Glutamatergic neuron (in vitro differentiated cells): Measurements from ENCODE around the gene GREB1L. TPM values are rescaled to one million over a fixed set of nuclear protein-coding genes. Genes with fewer than 3 reads are reported as not detected.

ENCODE experiments used
- DNase-seq: peaks from one replicate; pipeline ENCODE4 v3.0.0; 2022
- H3K27ac Mint-ChIP-seq: one replicate; pipeline ENCODE4 v1.8.0; 2020; ENCODE audit warnings: mild to moderate bottlenecking, mixed read lengths, inconsistent platforms; ENCODE audit not compliant: unreplicated experiment
- H3K27me3 Mint-ChIP-seq: one replicate; pipeline ENCODE4 v1.8.0; 2020; ENCODE audit warnings: mild to moderate bottlenecking, moderate library complexity, mixed read lengths, inconsistent platforms; ENCODE audit not compliant: unreplicated experiment
- H3K36me3 Mint-ChIP-seq: one replicate; pipeline ENCODE4 v1.8.0; 2020; ENCODE audit warnings: mild to moderate bottlenecking, mixed read lengths, inconsistent platforms; ENCODE audit not compliant: unreplicated experiment
- H3K4me1 Mint-ChIP-seq: one replicate; pipeline ENCODE4 v1.8.0; 2020; ENCODE audit warnings: mild to moderate bottlenecking, low read depth, mixed read lengths, inconsistent platforms; ENCODE audit not compliant: unreplicated experiment
- H3K4me3 Mint-ChIP-seq: one replicate; pipeline ENCODE4 v1.8.0; 2020; ENCODE audit warnings: mild to moderate bottlenecking, mixed read lengths, inconsistent platforms; ENCODE audit not compliant: unreplicated experiment
- H3K9me3 Mint-ChIP-seq: one replicate; pipeline ENCODE4 v1.8.0; 2020; ENCODE audit warnings: mild to moderate bottlenecking, moderate library complexity, mixed read lengths, inconsistent platforms; ENCODE audit not compliant: unreplicated experiment
- total RNA-seq: library from RNA; stranded (reverse); fragmentation: NEBNext Ultra II Directional; extraction: Animal tissue kit (Norgen Biotek cat#: 25700); gene quantifications from one replicate; pipeline ENCODE4 v1.2.1, GENCODE V29; 2021; ENCODE audit not compliant: unreplicated experiment
- TF ChIP-seq, protein P1 (sequence below): fragments of 200-600 bp; sonication (generic); IDR thresholded peaks from one replicate; pipeline ENCODE4 v1.5.0; 2021; ENCODE audit not compliant: partially characterized antibody, unreplicated experiment

Gene GREB1L
- total RNA-seq, 1 donor from 2014 or later: 154 TPM

GRCh38 chr18:21458788-21459187 is 216.8 kb downstream of the GREB1L start:
- Mint-ChIP-seq H3K27ac (no peak overlapping the region), H3K4me3 (no peak overlapping the region), H3K9me3 (no peaks in the 10 kb centered on the region), H3K4me1 (no peaks in the 10 kb centered on the region), H3K27me3 (peaks cover 3% of the 10 kb centered on the region), H3K36me3 (peaks cover 3% of the 10 kb centered on the region)
- TF ChIP-seq, protein P1, sequence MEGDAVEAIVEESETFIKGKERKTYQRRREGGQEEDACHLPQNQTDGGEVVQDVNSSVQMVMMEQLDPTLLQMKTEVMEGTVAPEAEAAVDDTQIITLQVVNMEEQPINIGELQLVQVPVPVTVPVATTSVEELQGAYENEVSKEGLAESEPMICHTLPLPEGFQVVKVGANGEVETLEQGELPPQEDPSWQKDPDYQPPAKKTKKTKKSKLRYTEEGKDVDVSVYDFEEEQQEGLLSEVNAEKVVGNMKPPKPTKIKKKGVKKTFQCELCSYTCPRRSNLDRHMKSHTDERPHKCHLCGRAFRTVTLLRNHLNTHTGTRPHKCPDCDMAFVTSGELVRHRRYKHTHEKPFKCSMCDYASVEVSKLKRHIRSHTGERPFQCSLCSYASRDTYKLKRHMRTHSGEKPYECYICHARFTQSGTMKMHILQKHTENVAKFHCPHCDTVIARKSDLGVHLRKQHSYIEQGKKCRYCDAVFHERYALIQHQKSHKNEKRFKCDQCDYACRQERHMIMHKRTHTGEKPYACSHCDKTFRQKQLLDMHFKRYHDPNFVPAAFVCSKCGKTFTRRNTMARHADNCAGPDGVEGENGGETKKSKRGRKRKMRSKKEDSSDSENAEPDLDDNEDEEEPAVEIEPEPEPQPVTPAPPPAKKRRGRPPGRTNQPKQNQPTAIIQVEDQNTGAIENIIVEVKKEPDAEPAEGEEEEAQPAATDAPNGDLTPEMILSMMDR: no peak
- DNase-seq: no peak

DNA sequence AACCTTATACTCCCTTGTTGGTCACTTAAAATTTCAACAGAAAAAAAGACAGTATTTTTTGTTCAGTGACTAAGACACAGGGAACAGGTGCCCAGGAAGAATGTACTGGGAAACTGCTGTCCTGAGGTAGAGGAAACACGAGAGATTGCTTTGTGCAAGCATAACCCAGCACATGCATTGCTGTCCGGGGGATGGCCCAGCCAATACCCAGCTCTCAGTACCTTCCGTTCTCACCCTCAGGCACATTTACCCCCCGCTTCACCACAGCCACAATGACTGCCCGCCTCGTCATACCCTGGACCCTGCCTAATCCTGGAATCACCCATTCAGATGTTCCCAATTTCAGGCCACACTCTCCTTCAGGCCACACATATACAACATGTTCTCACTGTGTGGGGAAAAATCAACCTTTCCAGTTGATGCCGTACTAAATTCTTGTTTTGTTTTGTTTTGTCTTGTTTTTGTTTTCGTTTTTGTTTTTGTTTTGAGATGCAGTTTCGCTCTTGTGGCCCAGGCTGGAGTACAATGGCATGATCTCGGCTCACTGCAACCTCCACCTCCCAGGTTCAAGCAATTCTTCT is 217.8 kb downstream of the GREB1L start:
- H3K4me3 Mint-ChIP-seq: no peak overlapping the region
- TF ChIP-seq, protein P1: no peak
- H3K4me1 Mint-ChIP-seq: no peaks in the 10 kb centered on the region
- H3K9me3 Mint-ChIP-seq: no peaks in the 10 kb centered on the region
- no peak overlapping the region for H3K27ac Mint-ChIP-seq
- DNase-seq: no peak
- peaks cover 3% of the 10 kb centered on the region for H3K36me3 Mint-ChIP-seq
- H3K27me3 Mint-ChIP-seq: peaks cover 3% of the 10 kb centered on the region

GRCh38 chr18:21461460-21461859 is 219.4 kb downstream of the GREB1L start:
- Mint-ChIP-seq H3K27me3 (peaks cover 3% of the 10 kb centered on the region), H3K4me3 (no peak overlapping the region), H3K9me3 (no peaks in the 10 kb centered on the region), H3K4me1 (no peaks in the 10 kb centered on the region), H3K36me3 (peaks cover 3% of the 10 kb centered on the region), H3K27ac (no peak overlapping the region)
- DNase-seq: no peak
- TF ChIP-seq, protein P1: no peak

DNA sequence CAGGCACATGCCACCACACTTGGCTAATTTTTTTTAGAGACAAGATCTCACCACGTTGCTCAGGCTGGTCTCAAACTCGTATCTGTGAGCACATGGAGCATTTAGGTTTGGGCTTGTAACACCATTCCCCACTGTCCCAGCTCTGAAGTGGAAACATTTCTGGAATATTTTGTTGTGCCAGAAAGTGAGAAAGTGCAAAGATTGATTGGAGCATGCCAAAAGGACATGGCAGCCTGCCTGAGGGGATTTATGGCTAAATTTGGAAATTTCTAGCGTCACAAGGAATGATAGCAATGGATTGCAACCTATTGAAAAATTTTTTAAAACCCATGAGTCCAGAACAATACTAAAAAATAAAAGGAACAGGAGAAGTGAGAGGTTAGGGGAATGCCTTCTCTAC is 221.7 kb downstream of the GREB1L start:
- H3K36me3 Mint-ChIP-seq: peaks cover 3% of the 10 kb centered on the region
- no peaks in the 10 kb centered on the region for H3K9me3 Mint-ChIP-seq
- no peak overlapping the region for H3K4me3 Mint-ChIP-seq
- peaks cover 3% of the 10 kb centered on the region for H3K27me3 Mint-ChIP-seq
- no peaks in the 10 kb centered on the region for H3K4me1 Mint-ChIP-seq
- no peak overlapping the region for H3K27ac Mint-ChIP-seq
- no peak for DNase-seq
- TF ChIP-seq, protein P1: no peak

GRCh38 chr18:21468514-21469164 is 226.6 kb downstream of the GREB1L start:
- Mint-ChIP-seq H3K4me3 (no peak overlapping the region), H3K4me1 (no peaks in the 10 kb centered on the region), H3K27me3 (peaks cover 5% of the 10 kb centered on the region), H3K9me3 (peaks cover 2% of the 10 kb centered on the region), H3K27ac (no peak overlapping the region), H3K36me3 (peaks cover 10% of the 10 kb centered on the region)
- TF ChIP-seq, protein P1: no peak
- DNase-seq: no peak
